ENCODE results near the gene GPNMB.

GPNMB gene

GRCh38 chr7:23232966-23233365 is 13.6 kb upstream of the GPNMB start:
- DNase-seq = no peak

DNA sequence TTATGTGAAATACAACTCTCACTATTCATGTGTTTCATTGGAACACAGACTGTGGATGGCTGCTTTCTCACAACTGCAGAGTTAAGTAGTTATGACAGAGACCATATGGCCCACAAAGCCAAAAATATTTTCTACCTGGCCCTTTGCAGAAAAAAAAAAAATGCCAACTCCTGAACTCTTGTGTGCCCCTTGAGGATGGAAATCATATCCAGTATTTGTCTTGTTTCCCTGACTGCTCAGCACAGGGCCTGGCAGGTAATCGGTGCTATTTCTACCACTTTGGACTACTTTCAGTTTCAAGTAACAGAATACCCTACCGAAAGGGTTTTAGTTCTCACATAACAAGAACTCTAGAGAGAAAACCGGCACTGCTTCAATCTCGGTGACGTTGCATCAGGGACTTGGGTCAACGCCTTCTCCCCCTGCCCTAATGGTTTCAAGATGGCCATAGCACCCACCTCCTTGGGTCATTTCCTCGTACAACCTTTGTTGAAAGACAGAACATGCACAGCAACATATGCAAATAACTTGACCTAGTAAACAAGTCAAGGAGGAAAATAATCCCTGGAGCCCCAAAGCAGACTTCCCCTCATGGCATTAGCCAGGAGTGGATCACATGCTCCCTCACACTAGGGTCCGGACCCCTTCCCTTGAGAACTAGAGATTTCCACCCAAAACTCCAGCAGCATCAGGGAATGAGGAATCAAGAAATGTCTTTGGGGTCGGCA is 11.8 kb upstream of the GPNMB start:
- no peak for DNase-seq

- DNase-seq = no peak
Measured at GRCh38 chr7:23235813-23236221, 10.8 kb upstream of the GPNMB start.

GRCh38 chr7:23237000-23237399 is 9.6 kb upstream of the GPNMB start:
- no peak for DNase-seq

DNA sequence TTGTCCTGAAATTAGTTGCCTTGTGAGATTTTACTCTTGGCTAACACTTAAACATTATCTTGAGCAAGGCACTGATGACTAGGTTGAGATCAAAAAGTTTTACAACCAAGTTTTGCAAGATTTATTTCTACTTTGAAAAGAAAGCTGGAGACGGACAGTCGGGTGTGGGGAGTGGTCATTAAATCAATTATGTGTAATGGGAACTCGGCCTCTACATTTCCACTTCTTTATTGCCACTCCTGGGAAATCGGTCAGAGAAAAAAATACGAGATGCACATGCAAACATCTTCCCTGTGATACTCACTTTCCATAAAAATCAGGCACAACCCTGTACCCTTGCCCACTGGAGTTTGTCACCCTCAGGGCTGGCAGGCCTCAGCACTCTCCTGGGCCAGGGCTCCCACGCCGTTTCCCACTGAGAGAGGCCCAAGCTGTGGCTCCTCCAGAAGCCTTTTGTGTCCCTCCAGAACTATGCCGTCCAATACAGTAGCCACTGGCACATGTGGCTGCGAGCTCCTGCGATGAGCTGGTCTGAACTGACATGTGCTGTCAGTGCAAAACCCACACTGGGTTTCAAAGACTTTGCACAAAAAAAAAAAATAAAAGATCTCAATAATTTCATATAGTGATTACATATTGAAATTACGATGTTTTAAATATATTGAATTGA is 7.5 kb upstream of the GPNMB start:
- DNase-seq = no peak

GRCh38 chr7:23239698-23240097 is 6.9 kb upstream of the GPNMB start:
- no peak for DNase-seq

GRCh38 chr7:23242321-23242720 is 4.3 kb upstream of the GPNMB start:
- DNase-seq = no peak

GRCh38 chr7:23242935-23243334 is 3.6 kb upstream of the GPNMB start:
- DNase-seq = no peak

- DNase-seq = no peak
Measured at GRCh38 chr7:23247046-23247602, 549 bp downstream of the GPNMB start.

- DNase-seq = peak; percentile 27
Measured at GRCh38 chr7:23247603-23248335, 1.2 kb downstream of the GPNMB start.

DNA sequence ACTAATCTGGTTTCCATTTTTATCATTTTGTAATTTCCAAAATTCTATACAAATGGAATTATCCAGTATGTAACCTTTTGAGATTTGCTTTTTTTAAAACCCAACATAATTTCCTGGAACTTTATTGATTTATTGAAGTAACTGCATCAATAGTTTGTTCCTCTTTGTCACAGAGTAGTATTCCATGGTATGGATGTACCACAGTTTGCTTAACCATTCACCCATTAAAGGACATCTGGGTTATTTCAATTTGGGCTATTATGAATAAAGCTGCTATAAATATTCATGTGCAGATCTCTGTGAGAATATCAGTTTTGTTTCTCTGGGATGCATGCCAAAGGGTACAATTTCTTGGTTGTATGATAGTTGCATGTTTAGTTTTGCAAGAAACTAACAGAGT is 2.9 kb downstream of the GPNMB start:
- DNase-seq = no peak

DNA sequence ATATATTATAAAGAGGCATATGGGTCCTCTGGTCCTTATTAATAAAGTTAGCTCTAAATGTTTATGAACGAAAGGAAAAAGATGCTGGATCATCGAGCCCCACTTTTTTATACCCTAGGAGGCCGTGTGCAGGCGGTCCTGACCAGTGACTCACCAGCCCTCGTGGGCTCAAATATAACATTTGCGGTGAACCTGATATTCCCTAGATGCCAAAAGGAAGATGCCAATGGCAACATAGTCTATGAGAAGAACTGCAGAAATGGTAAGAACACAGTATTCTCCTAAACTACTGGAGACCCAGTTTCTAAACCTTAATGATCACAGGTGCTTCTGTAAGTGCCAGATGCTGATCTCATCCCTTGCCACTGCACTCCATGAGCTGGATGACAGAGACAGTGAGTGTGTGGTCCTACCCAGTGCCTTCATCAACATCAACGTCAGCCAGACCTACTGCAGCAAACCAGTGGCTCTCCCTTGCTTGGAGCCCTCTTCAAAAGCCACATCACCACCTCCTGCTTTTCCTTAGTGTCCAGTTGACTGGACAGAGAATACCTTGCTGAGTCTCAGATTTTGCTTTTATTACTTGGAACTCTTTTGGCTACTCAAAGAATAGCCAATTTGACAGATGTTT is 7.6 kb downstream of the GPNMB start:
- DNase-seq = no peak

DNA sequence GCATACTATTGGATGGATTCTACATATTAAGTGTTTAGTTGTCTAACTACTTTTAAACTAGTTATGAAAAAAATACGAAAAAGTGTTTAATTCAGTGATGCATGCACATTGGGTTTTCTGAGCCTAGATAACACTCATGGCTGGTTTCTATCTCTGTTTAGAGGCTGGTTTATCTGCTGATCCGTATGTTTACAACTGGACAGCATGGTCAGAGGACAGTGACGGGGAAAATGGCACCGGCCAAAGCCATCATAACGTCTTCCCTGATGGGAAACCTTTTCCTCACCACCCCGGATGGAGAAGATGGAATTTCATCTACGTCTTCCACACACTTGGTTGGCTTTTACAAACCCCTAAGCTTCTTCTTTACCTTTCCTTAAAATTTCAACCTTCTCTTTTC is 10.2 kb downstream of the GPNMB start:
- DNase-seq = no peak

- no peak for DNase-seq
Measured at GRCh38 chr7:23260371-23260770, 13.8 kb downstream of the GPNMB start.

DNA sequence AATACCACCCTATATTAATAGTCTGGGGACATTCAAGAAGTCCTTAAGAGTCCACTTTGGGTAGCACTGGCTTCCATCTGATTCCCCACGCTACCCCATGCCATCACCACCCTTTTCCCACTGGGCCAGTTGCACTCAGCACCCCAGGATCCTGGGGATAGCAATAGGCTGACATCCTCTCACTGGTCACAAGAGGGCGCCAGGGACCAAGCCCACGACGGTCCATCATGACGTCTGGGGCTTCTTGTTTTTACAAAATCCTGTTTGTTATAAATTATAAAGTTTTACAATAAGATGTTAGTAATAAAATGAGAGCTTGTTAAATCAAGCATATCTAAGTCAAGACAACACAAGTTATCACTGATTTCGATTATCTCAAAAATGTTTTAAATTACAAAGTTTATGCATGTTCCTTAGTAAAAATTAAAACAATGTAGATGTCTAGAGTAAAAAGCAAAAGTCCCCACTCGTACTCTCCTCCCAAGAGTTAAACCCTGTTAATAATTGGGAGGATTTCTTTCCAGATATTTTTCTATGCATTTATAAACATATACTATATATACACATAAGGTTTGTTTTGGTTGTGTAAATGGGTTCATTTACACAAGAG is 15.4 kb downstream of the GPNMB start:
- DNase-seq = no peak

GRCh38 chr7:23264916-23265458 is 18.4 kb downstream of the GPNMB start:
- no peak for DNase-seq

- no peak for DNase-seq
Measured at GRCh38 chr7:23266918-23267317, 20.3 kb downstream of the GPNMB start.

DNA sequence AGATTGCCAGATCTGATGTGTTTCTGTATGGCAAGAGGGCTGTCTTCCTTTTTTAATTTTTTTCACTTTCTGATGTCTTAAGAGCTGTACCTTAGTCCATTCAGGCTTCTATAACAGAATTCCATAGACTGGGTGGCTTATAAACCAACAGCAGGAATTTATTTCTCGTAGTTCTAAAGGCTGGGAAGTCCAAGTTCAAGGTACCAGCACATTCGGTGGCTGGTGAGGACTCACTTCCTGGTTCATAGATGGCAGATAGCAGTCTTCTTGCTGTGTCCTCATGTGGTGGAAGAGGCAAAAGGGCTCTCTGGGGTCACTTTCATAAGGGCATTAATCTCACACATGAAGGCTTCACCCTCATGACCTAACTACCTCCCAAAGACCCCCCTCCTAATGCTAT is 20.8 kb downstream of the GPNMB start:
- DNase-seq = no peak

DNA sequence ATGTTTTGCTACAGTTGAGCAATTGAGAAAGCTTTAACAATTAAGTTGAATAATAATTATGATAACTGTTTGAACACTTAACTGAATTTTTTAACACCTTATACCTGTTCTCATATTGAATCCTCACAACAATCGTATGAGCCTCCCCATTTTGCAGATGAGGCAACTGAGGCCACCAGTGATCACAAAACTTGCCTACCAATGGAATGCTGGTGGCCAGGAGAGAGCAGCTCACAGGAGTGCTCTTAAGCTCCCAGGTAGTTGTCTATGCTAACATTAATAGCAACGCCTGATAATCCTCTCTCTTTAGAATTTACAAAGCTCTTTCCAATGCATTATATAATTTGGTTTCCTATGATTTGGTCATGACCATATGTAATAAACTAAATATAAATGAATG is 21.6 kb downstream of the GPNMB start:
- no peak for DNase-seq

- no peak for DNase-seq
Measured at GRCh38 chr7:23268746-23269145, 22.2 kb downstream of the GPNMB start.

DNA sequence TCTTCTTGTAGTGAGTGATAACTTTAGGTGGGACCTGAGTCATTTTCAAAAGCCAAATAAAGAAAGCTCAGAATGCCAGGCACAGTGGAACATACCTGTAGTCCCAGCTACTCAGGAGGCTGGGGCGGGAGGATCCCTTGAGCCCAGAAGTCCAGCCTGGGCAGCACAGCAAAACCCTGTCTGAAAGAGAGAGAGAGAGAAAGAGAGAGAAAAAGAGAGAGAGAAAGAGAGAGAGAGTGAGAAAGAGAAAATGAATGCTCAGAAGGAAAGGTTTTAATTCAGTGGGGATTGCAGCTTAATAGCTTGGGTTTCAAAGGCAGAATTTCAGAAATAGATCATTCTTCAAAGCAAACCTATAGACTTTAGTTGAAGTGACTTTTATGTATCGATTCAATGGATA is 25.7 kb downstream of the GPNMB start:
- DNase-seq = no peak

- peak; percentile 44 for DNase-seq
Measured at GRCh38 chr7:23273141-23273599, 26.6 kb downstream of the GPNMB start.

Data from SIG-M5 (cell line).